NCI-H1930 (cell line): ENCODE data around the gene RHBDL3.
"Not testable (repeated sequence)": the region's sequence is repeated elsewhere in the genome, so short reads cannot be mapped to it uniquely, and the experiment has no call there.

Experiments used
- DNase-seq, 2 experiments: peaks; one replicate each; lab custom pipeline; 2025; lab: John Stamatoyannopoulos, UW

Gene RHBDL3, protein sequence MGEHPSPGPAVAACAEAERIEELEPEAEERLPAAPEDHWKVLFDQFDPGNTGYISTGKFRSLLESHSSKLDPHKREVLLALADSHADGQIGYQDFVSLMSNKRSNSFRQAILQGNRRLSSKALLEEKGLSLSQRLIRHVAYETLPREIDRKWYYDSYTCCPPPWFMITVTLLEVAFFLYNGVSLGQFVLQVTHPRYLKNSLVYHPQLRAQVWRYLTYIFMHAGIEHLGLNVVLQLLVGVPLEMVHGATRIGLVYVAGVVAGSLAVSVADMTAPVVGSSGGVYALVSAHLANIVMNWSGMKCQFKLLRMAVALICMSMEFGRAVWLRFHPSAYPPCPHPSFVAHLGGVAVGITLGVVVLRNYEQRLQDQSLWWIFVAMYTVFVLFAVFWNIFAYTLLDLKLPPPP

DNA sequence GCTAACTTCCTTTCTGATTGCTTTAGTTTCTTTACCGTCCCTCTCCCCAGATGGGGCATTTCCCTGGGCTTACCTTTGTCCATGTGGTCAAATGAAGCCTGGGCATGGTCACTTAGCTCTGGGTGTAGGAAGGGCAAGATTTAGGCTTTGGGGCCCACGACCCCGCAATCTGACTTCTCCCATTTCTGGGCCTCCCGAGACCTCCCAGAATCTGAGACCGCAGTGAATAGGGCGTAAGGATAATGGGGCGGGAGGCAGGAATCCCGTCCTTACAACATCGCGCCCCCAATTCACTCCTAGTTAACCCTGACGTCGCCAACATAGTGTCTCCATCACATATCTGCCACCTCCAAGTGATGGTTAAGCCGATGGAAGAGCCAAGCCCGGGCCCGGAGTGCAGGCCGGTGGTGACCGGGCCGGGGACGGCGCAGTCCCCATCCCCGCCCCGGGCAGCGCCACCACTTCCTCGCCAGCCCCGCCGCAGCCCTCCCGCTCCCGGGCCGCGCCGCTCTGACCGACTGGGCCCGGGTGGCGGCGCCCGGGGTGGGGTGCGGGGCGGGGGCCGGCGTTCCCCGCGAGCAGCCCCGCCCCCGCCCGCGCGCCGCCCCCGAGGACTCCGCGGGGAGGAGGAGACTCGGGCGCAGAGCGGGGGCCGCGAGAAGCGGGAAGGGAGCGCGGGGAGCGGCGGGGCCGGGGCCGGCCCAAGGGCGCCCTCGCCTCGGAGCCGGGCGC, at the start of gene RHBDL3:
TSS of gene RHBDL3 (plus strand) at position 641 of the 732 bp plus-strand sequence. CDS start 358 bp downstream, outside the sequence.
- DNase-seq: peak in 1 of 2 experiments; percentile 30

DNA sequence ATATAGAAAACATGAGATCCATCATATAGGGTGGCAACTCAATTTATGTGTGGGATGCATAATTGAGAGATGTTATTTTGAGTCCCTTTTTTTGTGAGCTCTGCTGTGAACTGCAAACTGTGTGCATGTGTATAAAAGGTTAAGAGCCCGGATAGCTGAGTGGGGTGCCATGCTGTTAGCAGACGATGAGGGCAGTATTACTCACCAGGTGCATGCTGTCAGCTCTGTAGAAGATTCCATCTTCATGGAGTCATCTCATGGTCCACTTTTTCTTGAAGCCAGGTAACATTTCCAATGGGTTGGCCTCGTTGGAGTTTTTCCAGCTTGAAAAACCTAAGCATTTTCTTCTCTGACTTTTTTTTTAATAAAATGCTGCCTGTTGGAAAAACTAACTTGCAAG, 43.0 kb upstream of the RHBDL3 start:
- DNase-seq: no peak

DNA sequence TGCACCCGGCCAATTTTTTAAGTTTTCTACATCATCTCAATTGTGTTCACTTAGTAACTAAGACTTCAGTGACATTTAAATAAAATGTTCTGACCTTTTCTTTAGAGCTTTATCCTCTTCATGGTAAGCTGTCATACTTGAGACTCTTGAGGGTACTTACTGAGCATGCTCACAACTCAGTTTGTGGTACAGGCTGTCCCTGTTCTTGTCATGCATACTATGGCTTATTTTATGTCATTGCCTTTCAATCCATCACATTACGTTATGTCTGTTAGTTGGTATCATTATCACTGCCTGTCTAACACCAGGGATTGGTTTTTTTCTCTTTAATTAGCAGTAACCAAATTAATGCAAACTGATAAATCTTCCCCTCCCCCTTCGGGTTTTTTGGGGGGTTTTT, 41.9 kb upstream of the RHBDL3 start:
- DNase-seq: no peak

DNA sequence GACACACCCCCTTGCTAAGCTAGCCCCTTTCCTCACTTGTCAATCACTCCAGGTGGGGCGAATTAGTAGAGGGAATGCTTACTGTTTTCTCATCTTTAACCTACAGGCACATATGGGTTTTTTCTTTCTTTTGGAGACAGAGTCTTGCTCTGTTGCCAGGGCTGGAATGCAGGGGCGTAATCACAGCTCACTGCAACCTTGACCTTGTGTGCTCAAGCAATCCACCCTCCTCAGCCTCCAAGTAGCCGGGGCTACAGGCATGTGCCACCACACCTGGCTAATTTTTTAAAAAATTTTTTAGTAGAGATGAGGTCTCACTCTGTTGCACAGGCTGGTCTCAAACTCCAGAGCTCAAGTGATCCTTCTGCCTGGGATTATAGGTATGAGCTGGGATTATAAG, 38.7 kb upstream of the RHBDL3 start:
- DNase-seq: no peak

DNA sequence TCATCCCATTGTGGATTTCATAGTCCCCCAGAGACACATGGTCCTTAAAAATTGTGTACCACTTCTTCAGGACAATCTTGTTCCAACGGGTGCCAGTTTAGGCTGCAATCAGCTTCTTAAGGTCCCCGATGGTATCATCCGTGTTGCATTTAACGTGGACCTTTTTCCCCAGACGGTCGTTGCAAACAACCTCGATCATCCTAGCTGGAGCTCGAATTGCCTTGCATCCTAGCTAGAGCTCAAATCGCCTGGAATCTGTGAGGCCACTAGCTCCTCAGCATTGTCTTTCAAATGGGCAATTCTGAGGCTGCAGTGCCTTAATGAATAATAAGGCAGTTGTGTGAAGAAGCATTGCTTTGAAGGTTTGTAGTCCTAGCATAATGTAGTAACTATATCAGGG, 37.7 kb upstream of the RHBDL3 start:
- DNase-seq: no peak

DNA sequence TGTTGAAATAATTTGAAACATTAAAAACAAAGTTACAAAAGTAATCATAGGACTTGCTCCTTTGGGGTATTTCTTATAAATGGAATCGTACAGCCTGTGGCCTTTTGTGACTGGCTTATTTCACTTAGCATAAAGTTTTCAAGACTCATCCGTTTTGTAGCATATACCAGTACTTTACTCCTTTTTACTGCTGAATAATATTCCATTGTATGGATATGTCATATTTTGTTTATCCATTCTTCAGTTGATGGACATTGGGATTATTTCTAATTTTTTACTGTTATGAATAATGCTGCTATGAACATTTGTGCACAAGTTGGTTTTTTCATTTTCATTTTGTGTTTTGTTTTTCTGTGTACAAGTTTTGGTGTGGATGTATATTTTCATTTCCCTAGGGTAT, 30.0 kb upstream of the RHBDL3 start:
- DNase-seq: no peak

DNA sequence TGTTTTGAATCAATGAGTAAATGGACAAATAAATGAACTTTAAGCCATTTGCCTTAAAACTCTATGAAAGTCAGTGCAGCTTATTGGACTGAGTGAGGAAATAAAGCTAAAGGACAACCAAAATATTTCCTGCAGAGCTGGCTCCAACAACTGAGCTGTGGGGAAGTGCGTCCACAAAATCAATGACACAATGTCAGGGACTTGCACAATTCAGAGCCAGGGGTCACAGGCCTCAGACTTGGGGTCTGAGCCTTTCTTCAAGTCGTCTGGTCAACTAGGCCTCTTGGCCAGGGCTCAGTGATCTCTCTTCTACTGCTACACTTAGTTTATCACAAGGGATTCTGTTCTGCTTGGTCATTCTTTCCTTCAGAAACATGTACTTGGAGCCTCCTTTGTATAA, 26.2 kb upstream of the RHBDL3 start:
- DNase-seq: no peak

DNA sequence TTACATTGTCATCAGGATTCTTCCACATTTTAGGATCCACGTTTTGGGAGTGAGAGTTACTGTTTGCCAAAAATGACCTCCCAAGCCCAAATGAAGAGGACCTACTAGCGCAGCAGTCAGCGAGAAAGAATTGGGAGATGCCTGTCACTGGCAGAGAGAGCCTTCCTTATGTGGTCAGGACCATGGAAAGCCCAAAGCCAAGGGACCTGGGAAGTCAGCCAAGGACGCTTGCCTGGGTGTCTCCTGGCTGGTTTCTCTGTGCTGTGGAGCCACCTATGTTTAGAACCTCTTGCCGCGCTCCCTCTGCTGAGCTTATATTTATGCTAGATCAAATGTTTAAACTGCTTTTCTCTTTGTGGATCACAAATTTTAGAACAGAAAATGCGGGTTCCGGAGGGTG, 24.9 kb upstream of the RHBDL3 start:
- no peak for DNase-seq

DNA sequence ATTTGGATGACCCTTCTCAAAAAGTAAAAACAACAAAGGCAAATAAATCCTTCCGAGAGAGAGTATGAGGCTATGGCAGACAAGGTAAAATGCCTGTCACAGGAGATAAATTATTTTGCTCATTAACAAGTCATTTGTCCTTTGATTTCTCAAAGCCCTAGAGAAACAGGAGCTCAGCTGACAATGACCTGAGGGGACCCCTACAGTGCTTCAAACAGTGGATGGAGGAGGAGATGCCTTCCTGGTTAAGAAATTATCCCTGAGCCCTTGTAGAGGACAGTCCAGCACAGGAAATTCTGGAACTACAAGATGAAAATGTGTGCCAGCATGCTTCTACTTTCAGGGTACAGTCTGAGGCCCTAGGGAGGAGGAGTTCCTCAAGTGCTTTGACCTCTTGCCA, 24.0 kb upstream of the RHBDL3 start:
- no peak for DNase-seq

DNA sequence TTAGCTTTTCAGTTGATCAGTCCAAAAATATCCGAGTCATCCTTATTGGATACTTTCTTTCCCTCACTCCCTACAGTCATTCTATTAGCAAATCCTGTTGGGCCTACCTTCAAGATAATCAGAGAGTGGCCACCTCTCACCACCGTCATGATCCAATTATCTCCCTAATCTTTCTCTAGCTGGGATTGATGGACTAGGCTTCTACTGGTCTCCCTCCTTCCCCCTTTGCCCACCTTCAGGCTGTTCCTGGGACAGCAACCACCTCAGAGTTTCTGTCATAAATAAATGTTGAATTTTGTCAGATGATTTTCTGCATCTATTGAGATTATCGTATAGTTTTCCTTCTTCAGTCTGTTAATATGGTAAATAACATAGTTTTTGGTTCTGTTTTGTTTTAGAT, 16.2 kb upstream of the RHBDL3 start:
- no peak for DNase-seq

DNA sequence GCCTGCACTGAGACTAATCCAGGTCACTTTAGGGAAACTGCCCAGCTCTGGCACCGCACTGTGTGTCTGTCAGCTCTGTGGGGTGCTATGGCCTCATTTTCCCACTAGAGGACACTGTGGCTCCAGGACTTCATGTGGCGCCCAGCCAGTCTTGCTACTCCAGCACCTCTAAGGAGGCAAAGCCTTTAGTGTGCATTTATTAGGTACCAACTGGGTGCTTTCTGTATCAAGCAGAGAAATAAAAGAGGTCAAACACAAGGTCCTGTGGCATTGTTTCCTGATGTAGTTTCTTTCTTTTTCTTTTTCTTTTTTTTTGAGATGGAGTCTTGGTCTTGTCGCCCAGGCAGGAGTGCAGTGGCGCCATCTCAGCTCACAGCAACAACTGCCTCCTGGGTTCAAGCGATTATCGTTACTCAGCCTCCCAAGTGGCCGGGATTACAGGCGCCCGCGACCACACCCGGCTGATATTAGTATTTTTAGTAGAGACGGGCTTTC, 12.5 kb upstream of the RHBDL3 start:
- DNase-seq: peak; percentile 48 to 69

DNA sequence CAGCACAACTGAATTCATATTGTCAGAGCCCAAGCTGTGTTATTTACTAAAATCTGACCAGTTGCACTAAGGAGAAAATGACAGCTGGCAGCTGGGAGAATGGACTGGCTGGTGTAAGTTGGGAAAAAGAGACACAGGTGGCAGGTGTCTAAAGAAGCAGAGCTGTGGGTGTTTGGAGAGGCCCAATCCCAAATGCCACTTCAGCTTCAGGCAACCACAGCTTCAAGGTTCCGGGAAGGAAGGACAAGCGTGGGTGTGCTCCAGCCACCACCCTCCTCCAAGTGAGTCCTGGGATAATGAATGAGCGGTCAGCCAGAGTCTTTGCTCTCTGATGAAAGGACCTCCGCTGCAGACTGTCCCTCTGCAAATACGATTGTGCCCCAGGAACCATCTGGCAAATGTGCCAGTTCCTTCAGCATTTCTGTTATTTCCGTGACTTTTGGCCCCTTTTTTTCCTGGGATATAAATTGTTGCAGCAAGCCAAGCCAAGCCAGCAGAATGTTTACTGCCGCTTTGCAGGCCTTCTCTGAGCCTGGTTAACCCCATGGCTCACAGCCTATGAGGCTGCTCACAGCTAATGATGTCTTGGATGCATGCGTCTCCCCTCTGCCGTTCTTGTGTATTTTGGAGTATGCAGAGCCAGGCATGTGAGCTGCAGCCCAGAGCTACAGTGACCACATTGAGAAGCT, 9.5 kb upstream of the RHBDL3 start:
- no peak for DNase-seq

DNA sequence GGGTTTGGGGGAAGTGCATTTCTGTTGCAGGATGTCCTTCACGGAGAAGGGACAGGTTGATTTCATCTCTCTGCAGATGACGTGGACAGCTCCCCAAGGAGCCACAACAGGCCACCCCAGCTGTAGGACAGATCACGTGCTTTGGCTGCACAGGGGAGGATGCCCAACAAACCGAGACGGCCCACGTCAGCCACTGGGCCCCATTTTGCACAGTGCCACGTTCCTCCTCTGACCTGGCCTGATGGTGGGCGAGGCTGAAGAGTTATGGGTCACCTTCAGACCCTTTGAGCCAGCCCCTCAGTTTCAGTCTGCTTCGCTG, 9.0 kb upstream of the RHBDL3 start:
- no peak for DNase-seq

DNA sequence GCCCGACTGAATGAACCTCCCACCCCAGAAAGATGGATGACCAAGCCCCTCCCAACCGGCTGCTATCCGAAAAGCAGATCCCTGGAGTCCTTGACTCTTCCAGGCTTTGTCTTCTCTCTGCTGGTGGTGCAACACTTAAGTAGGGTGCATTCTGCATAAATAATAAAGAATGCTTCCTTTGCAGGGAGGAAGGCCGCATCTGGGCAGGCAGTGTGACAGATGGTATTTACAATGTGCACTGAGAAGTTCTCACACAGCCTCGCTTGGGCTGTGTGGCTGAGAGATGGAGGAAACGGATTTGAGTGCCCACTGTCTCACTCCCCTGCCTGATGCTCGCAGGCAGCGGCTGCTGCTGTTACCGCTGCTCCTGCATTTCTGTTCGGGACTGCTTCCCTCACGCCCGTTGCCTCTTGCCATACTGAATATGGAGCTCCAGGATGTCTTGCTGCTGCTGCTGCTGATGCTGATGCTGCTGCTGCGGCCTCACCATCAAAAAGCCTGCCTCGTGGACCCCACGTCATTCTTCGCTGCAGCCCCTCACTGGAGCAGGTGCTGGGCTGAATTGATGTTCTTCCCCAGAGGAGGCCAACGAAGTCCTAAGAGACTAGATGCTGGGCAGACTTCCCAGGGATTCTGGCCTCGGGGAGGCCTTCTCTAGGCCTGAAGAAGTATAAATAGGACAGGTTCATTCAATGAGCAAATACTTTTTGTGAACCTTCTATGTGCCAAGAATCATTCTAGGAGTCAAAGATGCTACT, 7.1 kb upstream of the RHBDL3 start:
- no peak for DNase-seq

DNA sequence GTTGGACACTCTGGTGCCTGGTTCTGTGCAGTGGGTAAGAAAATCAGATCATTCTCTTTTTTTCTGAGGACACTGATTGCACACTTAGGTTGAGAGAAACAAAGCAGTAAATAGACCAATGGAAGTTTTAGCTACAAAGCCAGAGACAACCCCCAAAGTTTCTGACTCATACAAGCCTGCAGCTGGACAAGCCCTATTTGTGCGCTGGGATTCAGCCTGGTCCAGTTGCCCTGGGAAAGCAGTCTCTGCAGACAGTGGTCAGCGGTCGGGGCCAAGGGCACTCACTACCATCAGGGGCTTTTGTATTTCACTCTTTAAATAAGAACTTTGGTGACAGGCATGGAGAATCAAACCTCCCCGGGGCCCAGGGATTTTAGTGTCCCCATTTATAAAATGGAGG, 6.0 kb upstream of the RHBDL3 start:
- DNase-seq: no peak

DNA sequence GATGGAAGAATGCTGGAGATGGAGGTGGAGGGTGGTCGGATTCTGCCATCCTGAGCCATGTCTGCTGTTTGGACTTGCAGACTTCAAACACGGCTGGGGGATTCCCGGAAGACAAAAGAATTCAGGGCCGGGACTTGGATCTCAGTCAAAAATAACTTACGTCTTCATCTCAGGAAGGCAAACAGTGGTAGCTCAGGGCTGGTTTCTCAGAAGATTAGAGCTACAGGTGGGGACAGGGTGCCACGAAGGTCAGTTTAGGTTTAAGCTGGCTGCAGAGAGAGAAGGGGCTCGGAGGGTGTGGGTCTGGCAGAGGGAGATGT, 4.3 kb upstream of the RHBDL3 start:
- no peak for DNase-seq

DNA sequence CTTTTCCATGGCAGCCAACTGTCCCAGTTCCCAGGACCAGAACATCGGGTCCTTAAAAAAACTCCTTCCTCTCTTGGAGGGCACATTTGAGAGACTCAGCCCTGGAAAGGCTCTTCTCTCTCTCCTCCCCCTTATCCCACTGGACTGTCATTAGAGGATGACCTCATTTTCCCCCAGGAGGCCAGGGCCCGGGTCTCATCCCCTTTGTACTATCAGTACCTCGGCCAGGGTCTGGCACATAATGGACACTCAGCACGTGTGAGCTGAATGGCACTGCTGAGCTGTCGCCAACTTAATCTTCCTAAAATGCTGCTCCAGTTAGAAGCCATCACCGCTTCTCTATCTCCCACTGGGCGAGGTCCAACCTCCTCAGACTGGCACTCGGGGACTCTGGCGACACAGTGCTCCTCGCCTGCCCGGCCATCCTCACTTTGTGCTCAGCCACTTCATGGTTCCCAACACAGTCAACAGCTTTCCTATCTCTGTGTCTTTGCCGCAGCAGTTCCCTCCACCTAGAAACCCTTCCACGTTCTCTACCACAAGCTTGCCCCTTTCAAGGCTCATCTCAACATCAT, 3.6 kb upstream of the RHBDL3 start:
- DNase-seq: no peak

DNA sequence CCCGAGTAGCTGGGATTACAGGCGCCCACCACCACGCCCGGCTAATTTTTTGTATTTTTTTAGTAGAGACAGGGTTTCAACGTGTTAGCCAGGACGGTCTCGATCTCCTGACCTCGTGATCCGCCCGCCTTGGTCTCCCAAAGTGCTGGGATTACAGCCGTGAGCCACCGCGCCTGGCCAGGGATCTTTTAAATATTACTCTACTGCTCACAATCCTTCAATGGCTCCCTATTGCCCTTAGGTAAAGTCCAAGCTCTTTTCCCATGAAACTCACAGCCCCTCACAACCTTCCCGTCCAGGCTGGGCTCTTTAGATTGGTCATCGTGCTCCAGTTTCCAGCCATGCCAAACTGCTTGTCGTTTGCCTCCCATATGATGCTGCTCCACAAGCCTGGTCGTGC, 2.1 kb upstream of the RHBDL3 start:
- not testable (repeated sequence) for DNase-seq

DNA sequence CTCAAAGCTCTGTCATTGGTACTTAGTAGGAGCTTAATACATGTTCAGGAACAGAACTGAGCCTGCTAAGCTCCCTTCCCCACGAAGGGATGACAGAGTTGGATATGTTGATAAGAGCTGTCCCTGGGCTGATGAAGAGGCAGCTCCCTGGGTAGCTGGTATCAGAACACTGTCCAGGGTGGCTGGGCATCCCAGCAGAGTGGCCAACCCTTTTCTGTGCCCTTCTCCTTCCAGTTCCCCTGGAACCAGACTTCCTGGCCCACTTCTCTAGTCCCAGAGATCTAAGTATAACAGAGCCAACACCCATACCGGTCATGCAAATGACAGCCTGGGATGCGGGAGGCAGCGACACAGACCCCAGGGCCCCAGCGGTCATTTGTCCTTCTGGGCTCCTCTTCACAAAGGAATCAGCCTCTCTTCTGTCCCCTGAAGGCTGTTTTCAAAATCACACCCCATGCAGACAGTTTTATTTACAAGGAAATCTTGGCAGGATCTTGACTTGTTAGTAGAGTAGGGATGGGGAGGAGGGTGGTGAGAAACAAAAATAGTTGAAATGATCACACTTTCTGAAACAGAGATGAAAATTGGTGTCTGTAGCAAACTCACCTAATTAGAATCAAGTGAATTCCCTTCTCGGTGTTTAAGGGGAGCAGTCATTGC, 1.4 kb upstream of the RHBDL3 start:
- no peak for DNase-seq

DNA sequence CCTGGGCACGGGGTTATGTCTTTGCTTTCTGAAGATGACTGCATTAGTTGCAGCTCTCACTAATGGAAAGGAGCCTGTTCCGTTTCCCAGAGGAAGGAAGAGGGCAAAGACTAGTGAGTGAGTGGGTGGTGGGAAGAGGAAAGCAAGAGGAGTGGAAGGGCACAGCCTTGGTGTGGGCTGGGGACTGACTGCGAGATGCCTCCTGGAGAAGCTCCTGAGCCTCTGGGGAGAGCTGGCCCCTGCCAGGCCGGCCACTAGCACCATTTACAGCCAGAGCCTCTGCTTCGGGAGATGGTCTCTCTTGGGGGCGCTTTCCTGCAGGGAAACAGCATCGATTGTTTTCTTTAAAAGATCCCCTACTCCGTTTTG, 825 bp upstream of the RHBDL3 start:
- DNase-seq: no peak

DNA sequence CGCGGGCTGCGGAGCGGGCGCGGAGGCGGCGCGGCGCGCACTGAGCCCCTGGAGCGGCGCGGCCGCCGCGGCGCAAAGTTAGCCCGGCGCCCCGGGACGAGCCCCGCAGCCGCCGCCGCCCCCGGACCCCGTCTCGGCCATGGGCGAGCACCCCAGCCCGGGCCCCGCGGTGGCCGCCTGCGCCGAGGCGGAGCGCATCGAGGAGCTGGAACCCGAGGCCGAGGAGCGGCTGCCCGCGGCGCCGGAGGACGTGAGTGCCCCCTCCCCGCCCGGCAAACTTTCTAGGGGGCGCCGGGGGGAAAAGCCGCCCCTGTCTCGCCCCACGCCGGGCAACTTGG, 388 bp downstream of the RHBDL3 start:
- no peak for DNase-seq
